WTC11 (cell line): ENCODE measurements around the gene EID2B. TPM values are rescaled to one million over a fixed set of nuclear protein-coding genes. Genes with fewer than 3 reads are reported as not detected.

Experiments
- ATAC-seq: fragments of 200-7000 bp; cut with Tn5 transposase; 2 replicates; pipeline ENCODE4 v1.10.0; 2021; ENCODE audit warnings: mild to moderate bottlenecking, moderate library complexity
- CTCF ChIA-PET: fragments of 300-600 bp; sonication (Branson Sonifier 250); formaldehyde crosslinking; loops from one replicate; lab custom pipeline; 2021; ENCODE audit warnings: antibody characterized with exemption; lab: Charles Lee
- POLR2A ChIA-PET: fragments of 350-600 bp; sonication (Branson Sonifier 250); formaldehyde crosslinking; loops from one replicate; lab custom pipeline; 2021; ENCODE audit warnings: antibody characterized with exemption; lab: Charles Lee
- DNase-seq: peaks from one replicate; pipeline ENCODE4 v3.0.0; 2021; ENCODE audit warnings: low spot score
- H3K27ac Mint-ChIP-seq: 2 replicates; pipeline ENCODE4 v1.8.0; 2021; ENCODE audit warnings: mixed read lengths
- H3K27me3 Mint-ChIP-seq: 2 replicates; pipeline ENCODE4 v1.8.0; 2021; ENCODE audit warnings: low read depth, mild to moderate bottlenecking, moderate library complexity, mixed read lengths
- H3K36me3 Mint-ChIP-seq: 2 replicates; pipeline ENCODE4 v1.8.0; 2021; ENCODE audit warnings: mixed read lengths
- H3K4me1 Mint-ChIP-seq: 2 replicates; pipeline ENCODE4 v1.8.0; 2022; ENCODE audit warnings: mixed read lengths
- H3K4me3 Mint-ChIP-seq: 2 replicates; pipeline ENCODE4 v1.8.0; 2021; ENCODE audit warnings: mild to moderate bottlenecking, moderate library complexity, mixed read lengths
- H3K9me3 Mint-ChIP-seq: 2 replicates; pipeline ENCODE4 v1.8.0; 2021; ENCODE audit warnings: mixed read lengths
- ATF1 ChIP-seq: sonication (generic); formaldehyde crosslinking; IDR thresholded peaks from 2 replicates; pipeline ENCODE4 v1.8.1; 2023; ENCODE audit warnings: mild to moderate bottlenecking, moderate library complexity, missing genetic modification reagents
- HMGA2 ChIP-seq: fragments of 250-450 bp; sonication (Bioruptor Pico); IDR thresholded peaks from 2 replicates; pipeline ENCODE4 v1.4.0; 2021; ENCODE audit warnings: mild to moderate bottlenecking, moderate library complexity
- IRF2 ChIP-seq: sonication (generic); formaldehyde crosslinking; IDR thresholded peaks from 2 replicates; pipeline ENCODE4 v1.8.0; 2022; ENCODE audit warnings: low read depth, missing genetic modification reagents, borderline replicate concordance
- JUN ChIP-seq: sonication (generic); formaldehyde crosslinking; IDR thresholded peaks from 2 replicates; pipeline ENCODE4 v1.8.0; 2023; ENCODE audit warnings: mild to moderate bottlenecking, missing genetic modification reagents
- MXD4 ChIP-seq: fragments of 250-450 bp; sonication (Bioruptor Pico); IDR thresholded peaks from 2 replicates; pipeline ENCODE4 v1.8.0; 2021; ENCODE audit warnings: mild to moderate bottlenecking, moderate library complexity, borderline replicate concordance
- NFATC4 ChIP-seq: fragments of 250-450 bp; sonication (Bioruptor Pico); IDR thresholded peaks from 2 replicates; pipeline ENCODE4 v1.9.0; 2021; ENCODE audit warnings: mild to moderate bottlenecking
- NR1H2 ChIP-seq: sonication (generic); formaldehyde crosslinking; IDR thresholded peaks from 2 replicates; pipeline ENCODE4 v1.9.0; 2021; ENCODE audit warnings: mild to moderate bottlenecking, moderate library complexity, missing genetic modification reagents
- RELA ChIP-seq: sonication (generic); formaldehyde crosslinking; IDR thresholded peaks from 2 replicates; pipeline ENCODE4 v1.8.1; 2022; ENCODE audit warnings: missing genetic modification reagents, mild to moderate bottlenecking, borderline replicate concordance
- TCF7 ChIP-seq: sonication (generic); formaldehyde crosslinking; IDR thresholded peaks from 2 replicates; pipeline ENCODE4 v1.8.0; 2022; ENCODE audit warnings: mild to moderate bottlenecking, low read depth, missing genetic modification reagents, moderate library complexity
- ZNF263 ChIP-seq: sonication (generic); formaldehyde crosslinking; IDR thresholded peaks from 2 replicates; pipeline ENCODE4 v1.8.1; 2022; ENCODE audit warnings: low read depth, mild to moderate bottlenecking, moderate library complexity, missing genetic modification reagents
- ZNF396 ChIP-seq: fragments of 250-450 bp; sonication (Bioruptor Pico); IDR thresholded peaks from 2 replicates; pipeline ENCODE4 v1.8.0; 2021; ENCODE audit warnings: mild to moderate bottlenecking, moderate library complexity, borderline replicate concordance
- ZNF416 ChIP-seq: fragments of 250-450 bp; sonication (Bioruptor Pico); IDR thresholded peaks from 2 replicates; pipeline ENCODE4 v1.9.0; 2021; ENCODE audit warnings: mild to moderate bottlenecking, inconsistent platforms
- total RNA-seq: library from RNA; stranded (reverse); gene quantifications from 3 replicates; pipeline ENCODE4 v1.2.3, GENCODE V29; 2021
- TF ChIP-seq, protein P1 (sequence below): sonication (generic); formaldehyde crosslinking; IDR thresholded peaks from 2 replicates; pipeline ENCODE4 v1.8.1; 2022; ENCODE audit warnings: low read depth, mild to moderate bottlenecking, moderate library complexity, missing genetic modification reagents, borderline replicate concordance
- TF ChIP-seq, protein P2 (sequence below): sonication (generic); formaldehyde crosslinking; IDR thresholded peaks from 2 replicates; pipeline ENCODE4 v1.8.0; 2022; ENCODE audit warnings: mild to moderate bottlenecking, missing genetic modification reagents
- TF ChIP-seq, protein P3 (sequence below): sonication (generic); formaldehyde crosslinking; IDR thresholded peaks from 2 replicates; pipeline ENCODE4 v1.8.1; 2023; ENCODE audit warnings: mild to moderate bottlenecking, moderate library complexity, missing genetic modification reagents
- TF ChIP-seq, protein P4 (sequence below): sonication (generic); formaldehyde crosslinking; IDR thresholded peaks from 2 replicates; pipeline ENCODE4 v1.8.0; 2022; ENCODE audit warnings: missing genetic modification reagents
- TF ChIP-seq, protein P5 (sequence below): fragments of 250-450 bp; sonication (Bioruptor Pico); conservative IDR thresholded peaks from 2 replicates; pipeline ENCODE4 v1.9.0; 2021; ENCODE audit warnings: mild to moderate bottlenecking

Gene EID2B
- total RNA-seq, 1 experiment from 2014 or later, result 3.6 TPM

DNA sequence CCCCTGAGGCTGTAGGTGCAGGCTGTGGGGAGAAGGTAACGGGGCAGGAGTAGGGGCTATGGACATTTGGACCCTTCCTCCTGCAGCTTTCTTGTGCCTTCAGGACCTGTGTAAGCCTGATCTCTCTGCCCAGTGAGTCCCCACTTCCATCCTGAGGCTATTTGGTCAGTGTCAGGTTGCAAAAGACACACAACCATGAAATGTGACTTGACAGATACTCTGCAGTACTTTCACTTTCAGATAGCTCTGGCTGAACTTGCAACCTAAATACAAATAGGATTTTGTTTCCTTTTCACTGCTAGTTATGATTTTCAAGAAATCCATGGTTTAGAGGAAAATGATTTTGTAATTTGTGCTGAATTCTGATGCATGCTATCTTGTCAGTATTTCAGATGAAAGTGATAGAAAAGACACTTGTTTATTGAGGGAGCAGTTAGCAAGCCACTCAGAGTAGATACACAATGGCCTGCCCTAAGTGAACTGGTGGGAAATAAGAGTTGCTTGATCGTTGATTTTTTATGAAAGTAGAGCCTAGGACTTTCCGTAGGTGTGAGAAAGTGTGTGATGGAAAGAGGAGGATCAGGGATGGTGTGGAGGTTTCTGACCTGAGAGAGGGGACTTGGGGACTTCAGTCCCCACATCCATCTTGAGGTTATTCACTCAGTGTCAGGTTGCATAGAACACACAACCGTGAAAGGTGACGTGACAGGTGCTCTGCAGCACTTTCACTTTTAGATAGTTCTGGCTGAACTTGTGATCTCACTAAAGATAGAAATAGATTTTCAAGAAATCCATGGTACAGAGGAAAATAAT is 25.4 kb upstream of the EID2B start:
- no peak for TF ChIP-seq ATF1
- no peak for TF ChIP-seq NR1H2 (CRISPR knock-in tag)
- TF ChIP-seq IRF2 (CRISPR knock-in tag), result no peak
- no peak for TF ChIP-seq JUN
- TF ChIP-seq MXD4 (CRISPR knock-in tag), result no peak
- no peak for TF ChIP-seq ZNF263 (CRISPR knock-in tag)
- TF ChIP-seq, protein P1, sequence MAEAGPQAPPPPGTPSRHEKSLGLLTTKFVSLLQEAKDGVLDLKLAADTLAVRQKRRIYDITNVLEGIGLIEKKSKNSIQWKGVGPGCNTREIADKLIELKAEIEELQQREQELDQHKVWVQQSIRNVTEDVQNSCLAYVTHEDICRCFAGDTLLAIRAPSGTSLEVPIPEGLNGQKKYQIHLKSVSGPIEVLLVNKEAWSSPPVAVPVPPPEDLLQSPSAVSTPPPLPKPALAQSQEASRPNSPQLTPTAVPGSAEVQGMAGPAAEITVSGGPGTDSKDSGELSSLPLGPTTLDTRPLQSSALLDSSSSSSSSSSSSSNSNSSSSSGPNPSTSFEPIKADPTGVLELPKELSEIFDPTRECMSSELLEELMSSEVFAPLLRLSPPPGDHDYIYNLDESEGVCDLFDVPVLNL (CRISPR knock-in tag), result no peak
- TF ChIP-seq, protein P2, sequence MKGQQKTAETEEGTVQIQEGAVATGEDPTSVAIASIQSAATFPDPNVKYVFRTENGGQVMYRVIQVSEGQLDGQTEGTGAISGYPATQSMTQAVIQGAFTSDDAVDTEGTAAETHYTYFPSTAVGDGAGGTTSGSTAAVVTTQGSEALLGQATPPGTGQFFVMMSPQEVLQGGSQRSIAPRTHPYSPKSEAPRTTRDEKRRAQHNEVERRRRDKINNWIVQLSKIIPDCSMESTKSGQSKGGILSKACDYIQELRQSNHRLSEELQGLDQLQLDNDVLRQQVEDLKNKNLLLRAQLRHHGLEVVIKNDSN, result no peak
- POLR2A ChIA-PET, result no interaction called here
- H3K4me3 Mint-ChIP-seq, result no peak overlapping the region
- peaks cover 17% of the 10 kb centered on the region for H3K27me3 Mint-ChIP-seq
- CTCF ChIA-PET, result no interaction called here
- H3K9me3 Mint-ChIP-seq, result no peaks in the 10 kb centered on the region
- DNase-seq (no peak), ATAC-seq (no peak)
- no peaks in the 10 kb centered on the region for H3K36me3 Mint-ChIP-seq
- no peak overlapping the region for H3K27ac Mint-ChIP-seq
- 0 out of 2 replicates have a peak, but pooled peaks cover 5% of the 10 kb centered on the region for H3K4me1 Mint-ChIP-seq

DNA sequence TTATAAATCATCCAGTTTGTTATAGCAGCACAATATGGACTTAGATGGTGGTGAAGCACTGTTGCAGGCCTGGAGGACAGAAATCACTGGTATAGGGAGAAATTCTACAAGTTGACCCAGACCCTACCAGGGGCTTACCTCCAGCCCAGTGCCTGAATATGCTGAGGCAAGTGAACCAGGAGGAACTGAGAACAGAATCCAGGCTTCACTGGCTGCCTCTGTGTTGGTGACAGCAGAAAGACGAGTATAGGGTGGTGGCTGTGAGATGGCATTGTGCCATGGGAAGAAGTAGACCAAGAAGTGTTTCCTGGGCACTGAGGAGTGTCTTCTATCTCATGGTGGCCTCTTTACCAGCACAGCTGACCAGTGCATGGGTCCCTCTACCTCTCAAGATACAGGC is 23.2 kb upstream of the EID2B start:
- no peak for ATAC-seq
- no peaks in the 10 kb centered on the region for H3K9me3 Mint-ChIP-seq
- H3K4me3 Mint-ChIP-seq, result no peak overlapping the region
- no peak overlapping the region for H3K27ac Mint-ChIP-seq
- DNase-seq, result no peak
- TF ChIP-seq, protein P3, sequence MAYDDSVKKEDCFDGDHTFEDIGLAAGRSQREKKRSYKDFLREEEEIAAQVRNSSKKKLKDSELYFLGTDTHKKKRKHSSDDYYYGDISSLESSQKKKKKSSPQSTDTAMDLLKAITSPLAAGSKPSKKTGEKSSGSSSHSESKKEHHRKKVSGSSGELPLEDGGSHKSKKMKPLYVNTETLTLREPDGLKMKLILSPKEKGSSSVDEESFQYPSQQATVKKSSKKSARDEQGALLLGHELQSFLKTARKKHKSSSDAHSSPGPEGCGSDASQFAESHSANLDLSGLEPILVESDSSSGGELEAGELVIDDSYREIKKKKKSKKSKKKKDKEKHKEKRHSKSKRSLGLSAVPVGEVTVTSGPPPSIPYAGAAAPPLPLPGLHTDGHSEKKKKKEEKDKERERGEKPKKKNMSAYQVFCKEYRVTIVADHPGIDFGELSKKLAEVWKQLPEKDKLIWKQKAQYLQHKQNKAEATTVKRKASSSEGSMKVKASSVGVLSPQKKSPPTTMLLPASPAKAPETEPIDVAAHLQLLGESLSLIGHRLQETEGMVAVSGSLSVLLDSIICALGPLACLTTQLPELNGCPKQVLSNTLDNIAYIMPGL, result no peak
- TF ChIP-seq, protein P4, sequence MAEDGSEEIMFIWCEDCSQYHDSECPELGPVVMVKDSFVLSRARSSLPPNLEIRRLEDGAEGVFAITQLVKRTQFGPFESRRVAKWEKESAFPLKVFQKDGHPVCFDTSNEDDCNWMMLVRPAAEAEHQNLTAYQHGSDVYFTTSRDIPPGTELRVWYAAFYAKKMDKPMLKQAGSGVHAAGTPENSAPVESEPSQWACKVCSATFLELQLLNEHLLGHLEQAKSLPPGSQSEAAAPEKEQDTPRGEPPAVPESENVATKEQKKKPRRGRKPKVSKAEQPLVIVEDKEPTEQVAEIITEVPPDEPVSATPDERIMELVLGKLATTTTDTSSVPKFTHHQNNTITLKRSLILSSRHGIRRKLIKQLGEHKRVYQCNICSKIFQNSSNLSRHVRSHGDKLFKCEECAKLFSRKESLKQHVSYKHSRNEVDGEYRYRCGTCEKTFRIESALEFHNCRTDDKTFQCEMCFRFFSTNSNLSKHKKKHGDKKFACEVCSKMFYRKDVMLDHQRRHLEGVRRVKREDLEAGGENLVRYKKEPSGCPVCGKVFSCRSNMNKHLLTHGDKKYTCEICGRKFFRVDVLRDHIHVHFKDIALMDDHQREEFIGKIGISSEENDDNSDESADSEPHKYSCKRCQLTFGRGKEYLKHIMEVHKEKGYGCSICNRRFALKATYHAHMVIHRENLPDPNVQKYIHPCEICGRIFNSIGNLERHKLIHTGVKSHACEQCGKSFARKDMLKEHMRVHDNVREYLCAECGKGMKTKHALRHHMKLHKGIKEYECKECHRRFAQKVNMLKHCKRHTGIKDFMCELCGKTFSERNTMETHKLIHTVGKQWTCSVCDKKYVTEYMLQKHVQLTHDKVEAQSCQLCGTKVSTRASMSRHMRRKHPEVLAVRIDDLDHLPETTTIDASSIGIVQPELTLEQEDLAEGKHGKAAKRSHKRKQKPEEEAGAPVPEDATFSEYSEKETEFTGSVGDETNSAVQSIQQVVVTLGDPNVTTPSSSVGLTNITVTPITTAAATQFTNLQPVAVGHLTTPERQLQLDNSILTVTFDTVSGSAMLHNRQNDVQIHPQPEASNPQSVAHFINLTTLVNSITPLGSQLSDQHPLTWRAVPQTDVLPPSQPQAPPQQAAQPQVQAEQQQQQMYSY (CRISPR knock-in tag), result no peak
- TF ChIP-seq, all 79 proteins: peak for 0
- ChIA-PET CTCF (no interaction called here), POLR2A (no interaction called here)
- no peaks in the 10 kb centered on the region for H3K36me3 Mint-ChIP-seq
- H3K27me3 Mint-ChIP-seq, result peaks cover 16% of the 10 kb centered on the region
- 0 out of 2 replicates have a peak, but pooled peaks cover 5% of the 10 kb centered on the region for H3K4me1 Mint-ChIP-seq

DNA sequence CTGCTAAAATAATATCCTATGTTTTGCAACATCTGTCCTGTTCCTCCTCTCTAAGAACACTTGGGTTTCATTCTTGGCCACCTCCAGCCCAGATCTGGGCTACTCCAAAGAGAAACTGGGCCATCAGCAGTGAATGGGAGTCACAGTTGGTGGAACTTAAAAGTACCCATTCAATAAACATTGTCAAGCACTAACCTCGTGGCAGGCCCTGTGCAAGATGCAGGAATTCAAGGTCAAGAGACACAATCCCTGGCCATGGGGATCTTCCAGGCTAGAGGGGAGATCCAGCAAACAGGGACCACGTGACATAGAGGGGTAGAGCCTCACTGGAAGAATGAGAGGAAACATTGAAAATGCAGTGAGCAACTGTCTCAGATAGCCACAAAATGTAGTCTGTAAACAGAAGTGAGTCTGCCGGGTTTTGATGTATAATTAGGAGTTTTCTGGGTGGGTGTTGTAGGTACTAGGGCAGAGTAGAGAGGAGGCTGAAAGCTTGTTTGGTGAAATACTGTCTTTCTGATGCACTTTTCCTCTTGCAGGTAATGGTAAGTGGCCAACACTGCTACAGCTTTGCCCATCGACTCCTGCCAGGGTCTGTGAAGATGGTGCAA is 22.2 kb upstream of the EID2B start:
- ATAC-seq (no peak), DNase-seq (no peak)
- CTCF ChIA-PET, result no interaction called here
- Mint-ChIP-seq H3K27me3 (peaks cover 10% of the 10 kb centered on the region), H3K4me1 (0 out of 2 replicates have a peak, but pooled peaks cover 5% of the 10 kb centered on the region), H3K27ac (no peak overlapping the region), H3K36me3 (no peaks in the 10 kb centered on the region), H3K4me3 (no peak overlapping the region), H3K9me3 (no peaks in the 10 kb centered on the region)
- POLR2A ChIA-PET, result no interaction called here
- no peak for TF ChIP-seq RELA (CRISPR knock-in tag)
- TF ChIP-seq, protein P1 (CRISPR knock-in tag), result no peak
- TF ChIP-seq, protein P5, sequence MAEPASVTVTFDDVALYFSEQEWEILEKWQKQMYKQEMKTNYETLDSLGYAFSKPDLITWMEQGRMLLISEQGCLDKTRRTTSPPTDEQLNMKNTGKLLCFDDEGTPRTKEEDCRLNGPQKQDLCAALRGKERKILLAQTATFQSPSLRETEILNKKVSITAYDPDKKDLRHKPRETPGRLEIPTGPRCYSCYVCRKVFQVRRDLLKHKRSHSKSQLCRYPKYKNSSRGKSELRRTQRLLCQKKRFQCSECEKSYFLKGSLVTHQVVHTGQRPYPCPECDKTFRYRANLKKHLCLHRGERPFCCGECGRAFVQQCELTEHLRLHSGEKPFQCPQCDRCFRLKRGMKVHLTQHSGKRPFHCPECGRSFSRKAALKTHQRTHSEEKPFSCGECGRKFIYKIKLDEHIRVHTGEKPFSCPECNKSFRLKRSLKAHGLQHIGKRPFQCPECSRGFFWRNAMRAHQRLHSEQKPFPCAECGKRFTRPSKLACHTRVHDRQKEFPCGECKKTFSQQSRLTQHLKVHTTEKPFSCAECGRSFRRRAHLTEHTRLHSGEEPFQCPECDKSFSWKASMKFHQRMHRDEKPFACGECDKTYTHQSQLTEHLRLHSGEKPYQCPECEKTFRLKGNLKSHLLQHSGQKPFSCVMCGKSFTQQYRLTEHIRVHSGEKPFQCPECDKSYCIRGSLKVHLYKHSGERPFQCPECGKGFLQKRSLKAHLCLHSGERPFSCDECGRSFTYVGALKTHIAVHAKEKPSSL (CRISPR knock-in tag), result no peak
- TF ChIP-seq ZNF396, result no peak
- TF ChIP-seq NFATC4 (CRISPR knock-in tag), result no peak
- no peak for TF ChIP-seq ZNF416
- no peak for TF ChIP-seq TCF7 (CRISPR knock-in tag)
- TF ChIP-seq HMGA2, result no peak
- TF ChIP-seq, protein P3, result no peak
